ENCODE results near the gene ASB2.

The ASB2 gene

DNA sequence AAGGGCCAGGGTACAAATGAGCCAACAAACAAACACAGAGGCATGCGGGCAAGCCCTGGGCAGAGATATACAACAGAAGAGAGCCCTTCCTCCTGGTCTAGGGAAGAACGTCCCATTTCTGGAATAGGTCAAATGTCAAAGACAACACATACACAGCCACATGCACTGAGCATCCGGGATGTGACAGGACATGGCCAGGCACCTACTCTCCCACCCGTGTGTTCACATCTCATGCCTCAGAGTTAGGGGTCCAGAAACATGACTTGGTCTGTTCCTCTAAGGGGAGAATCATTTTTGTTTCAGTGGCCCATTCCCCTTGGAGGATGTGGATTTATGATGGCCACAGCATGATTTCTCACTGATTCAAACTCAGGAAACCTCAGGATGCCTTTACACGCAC is 801 bp upstream of the ASB2 start:
- Histone ChIP-seq H3K27ac (ENCODE audit: extremely low read depth, low read depth, low read length) (no peak overlapping the region), H3K4me3 (ENCODE audit: low read depth, low read length) (no peak overlapping the region), H3K36me3 (ENCODE audit: control insufficient read depth in 2 of 2, insufficient read depth in 1 of 2, low read length in 2 of 2) (no peaks in the 10 kb centered on the region), H3K9me3 (ENCODE audit: control insufficient read depth, insufficient read depth, low read depth, low read length) (no peaks in the 10 kb centered on the region), H3K4me1 (ENCODE audit: control insufficient read depth, insufficient read depth, low read length) (no peaks in the 10 kb centered on the region)
- TF ChIP-seq KLF7 (tag by site-specific recombination; IDR thresholded peaks at IDR 0.05; ENCODE audit: borderline replicate concordance), result no peak
- TF ChIP-seq ZNF585B (tag by site-specific recombination; IDR thresholded peaks at IDR 0.05), result no peak
- POLR2A ChIA-PET, result no interaction called here
- CTCF ChIA-PET, result interaction anchor here (0.7 to 1.2 kb wide), 2 partner anchors 17 to 37 kb away, joined by 3 to 4 read pairs; no protein-coding TSS in a partner anchor

DNA sequence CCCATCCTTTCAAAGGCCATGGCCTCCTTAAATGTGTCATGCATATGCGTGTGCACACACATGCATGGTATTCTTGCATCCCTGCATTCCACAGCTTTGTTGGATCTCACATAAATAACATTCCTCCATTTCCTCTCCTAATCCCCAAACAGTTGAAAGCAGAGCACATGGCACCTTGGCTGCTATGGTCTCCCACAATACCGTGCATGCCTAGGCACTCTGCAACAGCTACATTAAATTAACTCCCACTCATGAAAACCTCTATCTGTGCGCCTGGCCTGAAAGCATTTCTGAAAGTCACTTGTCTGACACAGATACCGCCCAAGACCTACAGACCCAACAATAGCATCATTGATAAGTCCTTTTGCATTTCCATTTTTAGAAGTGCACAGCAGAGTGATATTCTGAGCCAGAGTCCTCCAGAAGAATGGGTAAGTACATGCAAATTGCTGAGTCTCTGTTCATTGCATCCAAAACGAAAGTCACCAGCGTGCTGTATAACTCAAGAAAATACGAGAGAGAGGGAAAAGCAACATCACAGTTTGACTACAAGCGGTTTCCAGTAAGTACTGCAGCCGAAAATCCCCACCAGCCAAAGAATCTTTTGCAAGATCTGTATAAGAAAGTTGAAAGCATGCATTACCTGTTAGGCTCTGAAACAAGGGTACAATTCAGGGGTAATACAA is 436 bp downstream of the ASB2 start:
- H3K27ac ChIP-seq (ENCODE audit: extremely low read depth, low read depth, low read length), result no peak overlapping the region
- CTCF ChIA-PET, result interaction anchor here (1.6 kb wide), 1 partner anchor 36 kb away, joined by 6 read pairs; no protein-coding TSS in a partner anchor
- POLR2A ChIA-PET, result no interaction called here

DNA sequence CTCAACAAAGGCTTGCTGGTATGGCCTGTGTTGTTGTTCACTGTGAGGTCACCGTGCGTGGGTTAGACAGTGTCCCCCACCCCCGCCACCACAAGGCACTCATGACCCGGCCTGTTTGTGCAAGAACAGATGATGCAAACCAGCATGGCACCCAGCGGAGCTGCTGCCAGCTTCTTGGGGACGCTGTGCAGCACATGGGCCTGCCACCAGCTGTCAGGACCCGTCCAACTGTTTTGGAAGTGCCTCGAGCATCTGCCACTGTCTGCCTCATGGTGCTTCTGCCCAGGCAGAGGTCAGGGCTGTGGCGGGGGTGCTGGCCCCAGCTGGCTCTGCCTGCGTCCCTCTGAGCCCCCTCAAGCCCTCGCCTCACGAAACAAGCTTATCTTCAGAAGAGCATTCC is 1.5 kb downstream of the ASB2 start:
- H3K4me1 ChIP-seq (ENCODE audit: control insufficient read depth, insufficient read depth, low read length), result no peaks in the 10 kb centered on the region
- no peak overlapping the region for H3K27ac ChIP-seq (ENCODE audit: extremely low read depth, low read depth, low read length)
- no peaks in the 10 kb centered on the region for H3K9me3 ChIP-seq (ENCODE audit: control insufficient read depth, insufficient read depth, low read depth, low read length)
- no peaks in the 10 kb centered on the region for H3K36me3 ChIP-seq (ENCODE audit: control insufficient read depth in 2 of 2, insufficient read depth in 1 of 2, low read length in 2 of 2)
- POLR2A ChIA-PET, result no interaction called here
- no peak overlapping the region for H3K4me3 ChIP-seq (ENCODE audit: low read depth, low read length)
- CTCF ChIA-PET, result interaction anchor here (0.8 to 1.6 kb wide), 3 partner anchors 10 to 35 kb away, joined by 3 to 6 read pairs (median 3); no protein-coding TSS in a partner anchor
- peak; percentile 84 for TF ChIP-seq ZIC2 (tag by site-specific recombination; IDR thresholded peaks at IDR 0.05)
- TF ChIP-seq, protein P1, sequence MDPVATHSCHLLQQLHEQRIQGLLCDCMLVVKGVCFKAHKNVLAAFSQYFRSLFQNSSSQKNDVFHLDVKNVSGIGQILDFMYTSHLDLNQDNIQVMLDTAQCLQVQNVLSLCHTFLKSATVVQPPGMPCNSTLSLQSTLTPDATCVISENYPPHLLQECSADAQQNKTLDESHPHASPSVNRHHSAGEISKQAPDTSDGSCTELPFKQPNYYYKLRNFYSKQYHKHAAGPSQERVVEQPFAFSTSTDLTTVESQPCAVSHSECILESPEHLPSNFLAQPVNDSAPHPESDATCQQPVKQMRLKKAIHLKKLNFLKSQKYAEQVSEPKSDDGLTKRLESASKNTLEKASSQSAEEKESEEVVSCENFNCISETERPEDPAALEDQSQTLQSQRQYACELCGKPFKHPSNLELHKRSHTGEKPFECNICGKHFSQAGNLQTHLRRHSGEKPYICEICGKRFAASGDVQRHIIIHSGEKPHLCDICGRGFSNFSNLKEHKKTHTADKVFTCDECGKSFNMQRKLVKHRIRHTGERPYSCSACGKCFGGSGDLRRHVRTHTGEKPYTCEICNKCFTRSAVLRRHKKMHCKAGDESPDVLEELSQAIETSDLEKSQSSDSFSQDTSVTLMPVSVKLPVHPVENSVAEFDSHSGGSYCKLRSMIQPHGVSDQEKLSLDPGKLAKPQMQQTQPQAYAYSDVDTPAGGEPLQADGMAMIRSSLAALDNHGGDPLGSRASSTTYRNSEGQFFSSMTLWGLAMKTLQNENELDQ (tag by site-specific recombination; IDR thresholded peaks at IDR 0.05; ENCODE audit: low read depth), result no peak
- no peak for TF ChIP-seq ZEB2 (tag by site-specific recombination; IDR thresholded peaks at IDR 0.05)
- TF ChIP-seq PRDM1 (tag by site-specific recombination; IDR thresholded peaks at IDR 0.05), result no peak
- TF ChIP-seq EGR2 (tag by site-specific recombination; IDR thresholded peaks at IDR 0.05; ENCODE audit: low read depth), result peak; percentile 28; the same call in 1 of the 2 replicates
- TF ChIP-seq ZNF121 (tag by site-specific recombination; IDR thresholded peaks at IDR 0.05), result no peak
- no peak for TF ChIP-seq ZNF521 (tag by site-specific recombination; IDR thresholded peaks at IDR 0.05)
- TF ChIP-seq, protein P2, sequence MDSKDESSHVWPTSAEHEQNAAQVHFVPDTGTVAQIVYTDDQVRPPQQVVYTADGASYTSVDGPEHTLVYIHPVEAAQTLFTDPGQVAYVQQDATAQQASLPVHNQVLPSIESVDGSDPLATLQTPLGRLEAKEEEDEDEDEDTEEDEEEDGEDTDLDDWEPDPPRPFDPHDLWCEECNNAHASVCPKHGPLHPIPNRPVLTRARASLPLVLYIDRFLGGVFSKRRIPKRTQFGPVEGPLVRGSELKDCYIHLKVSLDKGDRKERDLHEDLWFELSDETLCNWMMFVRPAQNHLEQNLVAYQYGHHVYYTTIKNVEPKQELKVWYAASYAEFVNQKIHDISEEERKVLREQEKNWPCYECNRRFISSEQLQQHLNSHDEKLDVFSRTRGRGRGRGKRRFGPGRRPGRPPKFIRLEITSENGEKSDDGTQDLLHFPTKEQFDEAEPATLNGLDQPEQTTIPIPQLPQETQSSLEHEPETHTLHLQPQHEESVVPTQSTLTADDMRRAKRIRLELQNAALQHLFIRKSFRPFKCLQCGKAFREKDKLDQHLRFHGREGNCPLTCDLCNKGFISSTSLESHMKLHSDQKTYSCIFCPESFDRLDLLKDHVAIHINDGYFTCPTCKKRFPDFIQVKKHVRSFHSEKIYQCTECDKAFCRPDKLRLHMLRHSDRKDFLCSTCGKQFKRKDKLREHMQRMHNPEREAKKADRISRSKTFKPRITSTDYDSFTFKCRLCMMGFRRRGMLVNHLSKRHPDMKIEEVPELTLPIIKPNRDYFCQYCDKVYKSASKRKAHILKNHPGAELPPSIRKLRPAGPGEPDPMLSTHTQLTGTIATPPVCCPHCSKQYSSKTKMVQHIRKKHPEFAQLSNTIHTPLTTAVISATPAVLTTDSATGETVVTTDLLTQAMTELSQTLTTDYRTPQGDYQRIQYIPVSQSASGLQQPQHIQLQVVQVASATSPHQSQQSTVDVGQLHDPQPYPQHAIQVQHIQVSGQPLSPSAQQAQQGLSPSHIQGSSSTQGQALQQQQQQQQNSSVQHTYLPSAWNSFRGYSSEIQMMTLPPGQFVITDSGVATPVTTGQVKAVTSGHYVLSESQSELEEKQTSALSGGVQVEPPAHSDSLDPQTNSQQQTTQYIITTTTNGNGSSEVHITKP (tag by site-specific recombination; IDR thresholded peaks at IDR 0.05), result no peak
- TF ChIP-seq ZNF248 (tag by site-specific recombination; IDR thresholded peaks at IDR 0.05), result no peak
- no peak for TF ChIP-seq ZNF114 (tag by site-specific recombination; IDR thresholded peaks at IDR 0.05)
- TF ChIP-seq, protein P3, sequence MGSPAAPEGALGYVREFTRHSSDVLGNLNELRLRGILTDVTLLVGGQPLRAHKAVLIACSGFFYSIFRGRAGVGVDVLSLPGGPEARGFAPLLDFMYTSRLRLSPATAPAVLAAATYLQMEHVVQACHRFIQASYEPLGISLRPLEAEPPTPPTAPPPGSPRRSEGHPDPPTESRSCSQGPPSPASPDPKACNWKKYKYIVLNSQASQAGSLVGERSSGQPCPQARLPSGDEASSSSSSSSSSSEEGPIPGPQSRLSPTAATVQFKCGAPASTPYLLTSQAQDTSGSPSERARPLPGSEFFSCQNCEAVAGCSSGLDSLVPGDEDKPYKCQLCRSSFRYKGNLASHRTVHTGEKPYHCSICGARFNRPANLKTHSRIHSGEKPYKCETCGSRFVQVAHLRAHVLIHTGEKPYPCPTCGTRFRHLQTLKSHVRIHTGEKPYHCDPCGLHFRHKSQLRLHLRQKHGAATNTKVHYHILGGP (tag by site-specific recombination; IDR thresholded peaks at IDR 0.05), result no peak
- TF ChIP-seq ZFHX2 (tag by site-specific recombination; conservative IDR thresholded peaks at IDR 0.05), result peak; percentile 28; the same call in 1 of the 2 replicates
- TF ChIP-seq ZBTB17 (tag by site-specific recombination; IDR thresholded peaks at IDR 0.05), result no peak
- no peak for TF ChIP-seq ZNF202 (tag by site-specific recombination; IDR thresholded peaks at IDR 0.05; ENCODE audit: borderline replicate concordance)
- TF ChIP-seq, protein P4, sequence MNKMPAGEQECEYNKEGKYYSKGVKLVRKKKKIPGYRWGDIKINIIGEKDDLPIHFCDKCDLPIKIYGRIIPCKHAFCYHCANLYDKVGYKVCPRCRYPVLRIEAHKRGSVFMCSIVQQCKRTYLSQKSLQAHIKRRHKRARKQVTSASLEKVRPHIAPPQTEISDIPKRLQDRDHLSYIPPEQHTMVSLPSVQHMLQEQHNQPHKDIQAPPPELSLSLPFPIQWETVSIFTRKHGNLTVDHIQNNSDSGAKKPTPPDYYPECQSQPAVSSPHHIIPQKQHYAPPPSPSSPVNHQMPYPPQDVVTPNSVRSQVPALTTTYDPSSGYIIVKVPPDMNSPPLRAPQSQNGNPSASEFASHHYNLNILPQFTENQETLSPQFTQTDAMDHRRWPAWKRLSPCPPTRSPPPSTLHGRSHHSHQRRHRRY (tag by site-specific recombination; IDR thresholded peaks at IDR 0.05), result no peak
- TF ChIP-seq, protein P5, sequence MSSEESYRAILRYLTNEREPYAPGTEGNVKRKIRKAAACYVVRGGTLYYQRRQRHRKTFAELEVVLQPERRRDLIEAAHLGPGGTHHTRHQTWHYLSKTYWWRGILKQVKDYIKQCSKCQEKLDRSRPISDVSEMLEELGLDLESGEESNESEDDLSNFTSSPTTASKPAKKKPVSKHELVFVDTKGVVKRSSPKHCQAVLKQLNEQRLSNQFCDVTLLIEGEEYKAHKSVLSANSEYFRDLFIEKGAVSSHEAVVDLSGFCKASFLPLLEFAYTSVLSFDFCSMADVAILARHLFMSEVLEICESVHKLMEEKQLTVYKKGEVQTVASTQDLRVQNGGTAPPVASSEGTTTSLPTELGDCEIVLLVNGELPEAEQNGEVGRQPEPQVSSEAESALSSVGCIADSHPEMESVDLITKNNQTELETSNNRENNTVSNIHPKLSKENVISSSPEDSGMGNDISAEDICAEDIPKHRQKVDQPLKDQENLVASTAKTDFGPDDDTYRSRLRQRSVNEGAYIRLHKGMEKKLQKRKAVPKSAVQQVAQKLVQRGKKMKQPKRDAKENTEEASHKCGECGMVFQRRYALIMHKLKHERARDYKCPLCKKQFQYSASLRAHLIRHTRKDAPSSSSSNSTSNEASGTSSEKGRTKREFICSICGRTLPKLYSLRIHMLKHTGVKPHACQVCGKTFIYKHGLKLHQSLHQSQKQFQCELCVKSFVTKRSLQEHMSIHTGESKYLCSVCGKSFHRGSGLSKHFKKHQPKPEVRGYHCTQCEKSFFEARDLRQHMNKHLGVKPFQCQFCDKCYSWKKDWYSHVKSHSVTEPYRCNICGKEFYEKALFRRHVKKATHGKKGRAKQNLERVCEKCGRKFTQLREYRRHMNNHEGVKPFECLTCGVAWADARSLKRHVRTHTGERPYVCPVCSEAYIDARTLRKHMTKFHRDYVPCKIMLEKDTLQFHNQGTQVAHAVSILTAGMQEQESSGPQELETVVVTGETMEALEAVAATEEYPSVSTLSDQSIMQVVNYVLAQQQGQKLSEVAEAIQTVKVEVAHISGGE (tag by site-specific recombination; conservative IDR thresholded peaks at IDR 0.05; ENCODE audit: low read depth), result no peak

More for the DNA sequence above, 436 bp downstream of the ASB2 start:
- Histone ChIP-seq H3K4me1 (ENCODE audit: control insufficient read depth, insufficient read depth, low read length) (no peaks in the 10 kb centered on the region), H3K4me3 (ENCODE audit: low read depth, low read length) (no peak overlapping the region), H3K36me3 (ENCODE audit: control insufficient read depth in 2 of 2, insufficient read depth in 1 of 2, low read length in 2 of 2) (no peaks in the 10 kb centered on the region), H3K9me3 (ENCODE audit: control insufficient read depth, insufficient read depth, low read depth, low read length) (no peaks in the 10 kb centered on the region)
- TF ChIP-seq ZNF221 (tag by site-specific recombination; IDR thresholded peaks at IDR 0.05; ENCODE audit: borderline replicate concordance), result no peak
- no peak for TF ChIP-seq TRIM28 (IDR thresholded peaks at IDR 0.05; ENCODE audit: borderline replicate concordance, low read length)

Data from HEK293 (cell line).